Non-pigmented ciliary epithelial cell (primary cell): ENCODE results near the gene DTNB.

Experiments
- DNase-seq: peaks from one replicate; pipeline ENCODE4 v3.0.0-alpha.2; 2010; ENCODE audit warnings: low read depth

DTNB gene

GRCh38 chr2:25497918-25498407 is 175.4 kb downstream of the DTNB start:
- no peak for DNase-seq

GRCh38 chr2:25497229-25497917 is 176.0 kb downstream of the DTNB start:
- DNase-seq: no peak

- DNase-seq: no peak
These were observed 178.8 kb downstream of the DTNB start for GRCh38 chr2:25494616-25495015.

- no peak for DNase-seq
These were observed 180.2 kb downstream of the DTNB start for GRCh38 chr2:25493207-25493606.

- DNase-seq: no peak
These were observed 180.7 kb downstream of the DTNB start for GRCh38 chr2:25492726-25493125.

GRCh38 chr2:25491966-25492532 is 181.3 kb downstream of the DTNB start:
- no peak for DNase-seq

GRCh38 chr2:25491003-25491696 is 182.2 kb downstream of the DTNB start:
- DNase-seq: no peak

- DNase-seq: no peak
These were observed 183.2 kb downstream of the DTNB start for GRCh38 chr2:25490217-25490616.

GRCh38 chr2:25489631-25490030 is 183.7 kb downstream of the DTNB start:
- no peak for DNase-seq

- DNase-seq: no peak
These were observed 189.6 kb downstream of the DTNB start for GRCh38 chr2:25483607-25484266.

GRCh38 chr2:25482341-25482740 is 191.0 kb downstream of the DTNB start:
- DNase-seq: no peak

GRCh38 chr2:25481381-25482300 is 191.7 kb downstream of the DTNB start:
- no peak for DNase-seq

- no peak for DNase-seq
These were observed 192.8 kb downstream of the DTNB start for GRCh38 chr2:25480561-25480960.

- no peak for DNase-seq
These were observed 193.6 kb downstream of the DTNB start for GRCh38 chr2:25479761-25480160.

GRCh38 chr2:25478736-25479135 is 194.6 kb downstream of the DTNB start:
- DNase-seq: no peak

- DNase-seq: no peak
These were observed 199.5 kb downstream of the DTNB start for GRCh38 chr2:25473758-25474340.

GRCh38 chr2:25473131-25473530 is 200.2 kb downstream of the DTNB start:
- DNase-seq: no peak

GRCh38 chr2:25470806-25471205 is 202.6 kb downstream of the DTNB start:
- no peak for DNase-seq

GRCh38 chr2:25467743-25468142 is 205.6 kb downstream of the DTNB start:
- DNase-seq: no peak

- no peak for DNase-seq
These were observed 211.4 kb downstream of the DTNB start for GRCh38 chr2:25462021-25462420.

GRCh38 chr2:25460261-25460905 is 213.0 kb downstream of the DTNB start:
- DNase-seq: no peak
